ENCODE measurements around the gene DNAH14. TPM values are rescaled to one million over a fixed set of nuclear protein-coding genes. Genes with fewer than 3 reads are reported as not detected.

Gene DNAH14
- total and polyA plus RNA-seq, 12 donors: 7.6 to 25.3 (median 16.5) TPM

DNA sequence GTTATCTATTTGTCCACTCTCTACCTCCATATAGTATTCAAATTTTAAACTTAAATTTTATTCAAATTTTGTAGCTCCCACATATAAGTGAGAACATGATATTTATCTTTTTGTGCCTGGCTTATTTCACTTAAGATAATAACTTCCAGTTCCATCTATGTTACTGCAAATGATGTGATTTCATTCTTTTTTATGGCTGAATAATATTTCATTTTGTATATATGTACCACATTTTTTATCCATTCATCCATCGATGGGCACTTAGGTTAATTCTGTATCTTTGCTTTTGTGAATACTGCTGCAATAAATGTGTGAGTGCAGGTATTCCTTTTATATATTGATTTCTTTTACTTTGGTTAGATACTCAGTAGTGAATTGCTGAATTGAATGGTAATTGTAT, 2.1 kb downstream of the DNAH14 start:
- Histone ChIP-seq H3K4me1 (replicated peaks in 1 of 2) (peaks cover 0 to 8% of the 10 kb centered on the region in 2 donors), H3K27ac (no peak overlapping the region), H3K27me3 (no peaks in the 10 kb centered on the region), H3K36me3 (replicated peaks in 1 of 2) (no peaks in the 10 kb centered on the region), H3K4me3 (no peak overlapping the region), H3K9me3 (replicated peaks in 1 of 3) (peaks cover 0 to 21% (median 0%) of the 10 kb centered on the region in 3 donors)
- intact Hi-C loops (cut with DNase I): no loop called here
- TF ChIP-seq POLR2A (IDR thresholded peaks at IDR 0.05): no peak
- TF ChIP-seq, protein P1, sequence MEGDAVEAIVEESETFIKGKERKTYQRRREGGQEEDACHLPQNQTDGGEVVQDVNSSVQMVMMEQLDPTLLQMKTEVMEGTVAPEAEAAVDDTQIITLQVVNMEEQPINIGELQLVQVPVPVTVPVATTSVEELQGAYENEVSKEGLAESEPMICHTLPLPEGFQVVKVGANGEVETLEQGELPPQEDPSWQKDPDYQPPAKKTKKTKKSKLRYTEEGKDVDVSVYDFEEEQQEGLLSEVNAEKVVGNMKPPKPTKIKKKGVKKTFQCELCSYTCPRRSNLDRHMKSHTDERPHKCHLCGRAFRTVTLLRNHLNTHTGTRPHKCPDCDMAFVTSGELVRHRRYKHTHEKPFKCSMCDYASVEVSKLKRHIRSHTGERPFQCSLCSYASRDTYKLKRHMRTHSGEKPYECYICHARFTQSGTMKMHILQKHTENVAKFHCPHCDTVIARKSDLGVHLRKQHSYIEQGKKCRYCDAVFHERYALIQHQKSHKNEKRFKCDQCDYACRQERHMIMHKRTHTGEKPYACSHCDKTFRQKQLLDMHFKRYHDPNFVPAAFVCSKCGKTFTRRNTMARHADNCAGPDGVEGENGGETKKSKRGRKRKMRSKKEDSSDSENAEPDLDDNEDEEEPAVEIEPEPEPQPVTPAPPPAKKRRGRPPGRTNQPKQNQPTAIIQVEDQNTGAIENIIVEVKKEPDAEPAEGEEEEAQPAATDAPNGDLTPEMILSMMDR (IDR thresholded peaks at IDR 0.05): no peak
- 51 to 98% (median 97%) methylated on average over 1 of the region's 1 CpG for WGBS, 4 donors
- DNase-seq: no peak

DNA sequence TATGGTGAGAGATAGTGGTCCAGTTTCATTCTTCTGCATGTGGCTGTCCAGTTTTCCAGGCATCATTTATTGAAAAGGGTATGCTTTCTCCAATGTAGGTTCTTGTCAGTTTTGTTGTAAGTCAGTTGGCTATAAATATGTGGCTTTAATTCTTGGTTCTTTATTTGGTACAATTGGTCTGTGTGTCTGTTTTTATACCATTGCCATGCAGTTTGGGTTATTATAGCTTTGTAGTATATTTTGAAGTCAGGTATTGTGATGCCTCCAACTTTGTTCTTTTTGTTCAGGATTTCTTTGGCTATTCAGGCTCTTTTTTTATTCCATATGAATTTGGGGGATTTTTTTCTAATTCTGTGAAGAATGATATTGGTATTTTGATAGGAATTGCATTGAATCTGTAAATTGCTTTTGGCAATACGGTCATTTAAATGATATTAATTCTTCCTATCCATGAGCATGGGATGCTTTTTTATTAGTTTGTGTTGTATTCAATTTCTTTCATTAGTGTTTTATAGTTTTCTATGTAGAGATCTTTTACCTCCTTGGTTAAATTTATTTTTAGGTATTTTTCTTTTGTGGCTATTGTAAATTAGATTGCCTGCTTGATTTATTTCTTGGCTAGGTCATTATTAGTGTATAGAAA, 3.3 kb downstream of the DNAH14 start:
- Histone ChIP-seq H3K9me3 (replicated peaks in 1 of 3) (peaks cover 0 to 27% (median 0%) of the 10 kb centered on the region in 3 donors), H3K4me1 (replicated peaks in 1 of 2) (peaks cover 0 to 8% of the 10 kb centered on the region in 2 donors), H3K36me3 (replicated peaks in 1 of 2) (no peaks in the 10 kb centered on the region), H3K27ac (no peak overlapping the region), H3K4me3 (no peak overlapping the region), H3K27me3 (no peaks in the 10 kb centered on the region)
- TF ChIP-seq, protein P1 (IDR thresholded peaks at IDR 0.05): no peak
- TF ChIP-seq POLR2A (IDR thresholded peaks at IDR 0.05): no peak
- intact Hi-C loops (cut with DNase I): no loop called here
- 92 to 95% (median 94%) methylated on average over 1 of the region's 1 CpG for WGBS, 4 donors
- no peak for DNase-seq

DNA sequence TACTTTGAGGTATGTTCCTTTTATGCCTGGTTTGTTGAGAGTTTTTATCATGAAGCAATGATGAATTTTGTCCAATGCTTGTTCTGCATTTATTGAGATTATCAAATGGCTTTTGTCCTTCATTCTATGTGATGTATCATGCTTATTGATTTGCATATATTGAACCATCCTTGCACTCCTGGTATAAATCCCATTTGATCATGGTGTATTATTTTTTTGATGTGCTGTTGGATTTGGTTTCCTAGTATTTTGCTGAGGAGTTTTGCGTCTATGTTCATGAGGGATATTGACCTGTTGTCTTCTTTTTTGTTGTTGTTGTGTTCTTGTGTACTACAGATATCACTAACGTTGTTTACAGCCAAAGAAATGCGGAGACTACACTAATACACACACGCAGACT, 4.1 kb downstream of the DNAH14 start:
- WGBS, 4 donors: 80 to 97% (median 93%) methylated on average over 4 of the region's 4 CpGs
- Histone ChIP-seq H3K4me1 (replicated peaks in 1 of 2) (peaks cover 0 to 8% of the 10 kb centered on the region in 2 donors), H3K4me3 (no peak overlapping the region), H3K9me3 (replicated peaks in 1 of 3) (peaks cover 0 to 27% (median 0%) of the 10 kb centered on the region in 3 donors), H3K27me3 (no peaks in the 10 kb centered on the region), H3K27ac (no peak overlapping the region), H3K36me3 (replicated peaks in 1 of 2) (no peaks in the 10 kb centered on the region)
- TF ChIP-seq, protein P1 (IDR thresholded peaks at IDR 0.05): no peak
- no peak for TF ChIP-seq POLR2A (IDR thresholded peaks at IDR 0.05)
- DNase-seq: no peak
- intact Hi-C loops (cut with DNase I): no loop called here

DNA sequence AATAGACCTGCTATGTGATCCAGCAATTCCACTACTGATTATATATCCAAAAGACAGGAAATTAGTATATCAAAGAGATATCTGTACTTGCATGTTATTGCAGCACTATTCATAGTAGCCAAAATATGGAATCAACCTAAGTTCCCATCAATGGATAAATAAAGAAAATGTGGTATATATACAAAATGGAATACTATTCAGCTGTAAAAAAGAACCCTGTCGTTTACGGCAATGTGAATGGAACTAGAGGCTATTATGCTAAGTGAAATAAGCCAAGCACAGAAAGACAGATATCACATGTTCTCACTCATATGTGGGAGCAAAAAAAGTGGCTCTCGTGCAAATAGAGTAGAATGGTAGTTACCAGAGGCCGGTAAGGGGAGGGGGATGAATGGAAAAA, 9.2 kb downstream of the DNAH14 start:
- no peaks in the 10 kb centered on the region for H3K4me1 ChIP-seq (replicated peaks in 1 of 2)
- H3K4me3 ChIP-seq: no peak overlapping the region
- intact Hi-C loops (cut with DNase I): no loop called here
- no peaks in the 10 kb centered on the region for H3K27me3 ChIP-seq
- WGBS, 4 donors: 93 to 98% (median 96%) methylated on average over 4 of the region's 4 CpGs
- peaks cover 0 to 20% (median 0%) of the 10 kb centered on the region in 3 donors for H3K9me3 ChIP-seq (replicated peaks in 1 of 3)
- no peak for DNase-seq
- H3K36me3 ChIP-seq (replicated peaks in 1 of 2): no peaks in the 10 kb centered on the region
- no peak for TF ChIP-seq POLR2A (IDR thresholded peaks at IDR 0.05)
- TF ChIP-seq, protein P1 (IDR thresholded peaks at IDR 0.05): no peak
- no peak overlapping the region for H3K27ac ChIP-seq

Data from adrenal gland (tissue), 12 donors.